Mesodermal cell (in vitro differentiated cells): ENCODE results near the gene INS.

Source experiments
- H3K27ac ChIP-seq: 2 replicates; pipeline ENCODE4 v1.7.0; 2013; ENCODE audit warnings: mild to moderate bottlenecking, low read depth, low read length, moderate library complexity; ENCODE audit not compliant: severe bottlenecking
- H3K36me3 ChIP-seq: 2 replicates; pipeline ENCODE4 v1.7.1; 2013; ENCODE audit warnings: mild to moderate bottlenecking, low read length, moderate library complexity; ENCODE audit not compliant: control insufficient read depth, insufficient read depth
- H3K4me1 ChIP-seq: one replicate; pipeline ENCODE4 v1.7.1; 2013; ENCODE audit warnings: mild to moderate bottlenecking, low read length; ENCODE audit not compliant: insufficient read depth, control insufficient read depth, poor library complexity, severe bottlenecking
- H3K4me3 ChIP-seq: 2 replicates; pipeline ENCODE4 v1.7.0; 2013; ENCODE audit warnings: low read length, control low read depth, mild to moderate bottlenecking; ENCODE audit not compliant: insufficient read depth, poor library complexity, severe bottlenecking; ENCODE audit errors: extremely low read depth
- H3K9me3 ChIP-seq: 2 replicates; pipeline ENCODE4 v1.7.1; 2013; ENCODE audit warnings: mild to moderate bottlenecking, low read length, moderate library complexity; ENCODE audit not compliant: control insufficient read depth
- WGBS, 2 experiments: methylation state at CpG; one replicate each; pipeline ENCODE4 v1.1.5; 2013; ENCODE audit warnings: missing lambda C conversion rate in 2 of 2; ENCODE audit not compliant: insufficient coverage in 2 of 2; 5-methylcytosine and 5-hydroxymethylcytosine counted together

Gene INS

GRCh38 chr11:2149864-2150847 lies 10.9 kb downstream of the INS start:
- no peak overlapping the region for H3K4me3 ChIP-seq
- 30 to 59% methylated on average over 6 to 8 of the region's 11 CpGs for WGBS, 2 experiments
- H3K9me3 ChIP-seq: no peaks in the 10 kb centered on the region
- peaks cover 4% of the 10 kb centered on the region for H3K4me1 ChIP-seq
- H3K36me3 ChIP-seq: no peaks in the 10 kb centered on the region
- H3K27ac ChIP-seq: no peak overlapping the region

GRCh38 chr11:2149460-2149859 lies 11.5 kb downstream of the INS start:
- Histone ChIP-seq H3K4me3 (no peak overlapping the region), H3K36me3 (no peaks in the 10 kb centered on the region), H3K27ac (no peak overlapping the region), H3K9me3 (no peaks in the 10 kb centered on the region), H3K4me1 (peaks cover 4% of the 10 kb centered on the region)
- WGBS, 2 experiments: 64 to 74% methylated on average over 6 to 7 of the region's 8 CpGs

- H3K27ac ChIP-seq: no peak overlapping the region
- WGBS, 2 experiments: 80% methylated on average over 1 of the region's 5 CpGs; no CpG with 5 or more reads in 1 of the 2 experiments
- no peaks in the 10 kb centered on the region for H3K9me3 ChIP-seq
- no peaks in the 10 kb centered on the region for H3K36me3 ChIP-seq
- H3K4me1 ChIP-seq: peaks cover 4% of the 10 kb centered on the region
- no peak overlapping the region for H3K4me3 ChIP-seq
Observed at GRCh38 chr11:2148595-2148994, 12.4 kb downstream of the INS start.

GRCh38 chr11:2147391-2147790 lies 13.6 kb downstream of the INS start:
- peaks cover 4% of the 10 kb centered on the region for H3K4me1 ChIP-seq
- H3K36me3 ChIP-seq: no peaks in the 10 kb centered on the region
- WGBS, 2 experiments: 40 to 46% methylated on average over 8 to 9 of the region's 11 CpGs
- no peak overlapping the region for H3K27ac ChIP-seq
- H3K4me3 ChIP-seq: no peak overlapping the region
- no peaks in the 10 kb centered on the region for H3K9me3 ChIP-seq

- Histone ChIP-seq H3K36me3 (no peaks in the 10 kb centered on the region), H3K4me1 (peaks cover 4% of the 10 kb centered on the region), H3K27ac (no peak overlapping the region), H3K4me3 (no peak overlapping the region), H3K9me3 (no peaks in the 10 kb centered on the region)
- WGBS, 2 experiments: 2 to 30% methylated on average over 7 to 12 of the region's 19 CpGs
Observed at GRCh38 chr11:2146051-2146450, 15.0 kb downstream of the INS start.

GRCh38 chr11:2144544-2145248 lies 16.3 kb downstream of the INS start:
- Histone ChIP-seq H3K36me3 (no peaks in the 10 kb centered on the region), H3K9me3 (no peaks in the 10 kb centered on the region), H3K4me1 (peaks cover 4% of the 10 kb centered on the region), H3K4me3 (no peak overlapping the region), H3K27ac (no peak overlapping the region)
- WGBS, 2 experiments: 17 to 21% methylated on average over 14 to 16 of the region's 18 CpGs

- Histone ChIP-seq H3K9me3 (no peaks in the 10 kb centered on the region), H3K4me1 (peaks cover 4% of the 10 kb centered on the region), H3K4me3 (no peak overlapping the region), H3K27ac (no peak overlapping the region), H3K36me3 (no peaks in the 10 kb centered on the region)
- 1 to 3% methylated on average over 62 to 72 of the region's 72 CpGs for WGBS, 2 experiments
Observed at GRCh38 chr11:2143799-2144543, 17.0 kb downstream of the INS start.

- WGBS, 2 experiments: 7 to 8% methylated on average over 10 to 12 of the region's 12 CpGs
- no peak overlapping the region for H3K27ac ChIP-seq
- H3K4me1 ChIP-seq: peaks cover 4% of the 10 kb centered on the region
- H3K36me3 ChIP-seq: no peaks in the 10 kb centered on the region
- H3K9me3 ChIP-seq: no peaks in the 10 kb centered on the region
- H3K4me3 ChIP-seq: no peak overlapping the region
Observed at GRCh38 chr11:2143477-2143798, 17.6 kb downstream of the INS start.

GRCh38 chr11:2142762-2143202 lies 18.2 kb downstream of the INS start:
- no peak overlapping the region for H3K4me3 ChIP-seq

GRCh38 chr11:2142300-2142759 lies 18.7 kb downstream of the INS start:
- Histone ChIP-seq H3K36me3 (no peaks in the 10 kb centered on the region), H3K4me3 (no peak overlapping the region), H3K9me3 (no peaks in the 10 kb centered on the region), H3K4me1 (no peaks in the 10 kb centered on the region), H3K27ac (no peak overlapping the region)
- WGBS, 2 experiments: 16 to 20% methylated on average over 5 of the region's 5 CpGs

More at GRCh38 chr11:2142762-2143202, 18.2 kb downstream of the INS start:
- peaks cover 1% of the 10 kb centered on the region for H3K4me1 ChIP-seq
- 8 to 12% methylated on average over 3 to 5 of the region's 6 CpGs for WGBS, 2 experiments
- H3K27ac ChIP-seq: no peak overlapping the region
- no peaks in the 10 kb centered on the region for H3K36me3 ChIP-seq
- no peaks in the 10 kb centered on the region for H3K9me3 ChIP-seq
